ENCODE results near the gene NCAPD3. TPM values are rescaled to one million over a fixed set of nuclear protein-coding genes. Genes with fewer than 3 reads are reported as not detected.
"Not testable (repeated sequence)": the region's sequence is repeated elsewhere in the genome, so short reads cannot be mapped to it uniquely, and the experiment has no call there.

NCAPD3 gene
- total RNA-seq, 1 donor from 2014 or later, result 17.2 TPM

DNA sequence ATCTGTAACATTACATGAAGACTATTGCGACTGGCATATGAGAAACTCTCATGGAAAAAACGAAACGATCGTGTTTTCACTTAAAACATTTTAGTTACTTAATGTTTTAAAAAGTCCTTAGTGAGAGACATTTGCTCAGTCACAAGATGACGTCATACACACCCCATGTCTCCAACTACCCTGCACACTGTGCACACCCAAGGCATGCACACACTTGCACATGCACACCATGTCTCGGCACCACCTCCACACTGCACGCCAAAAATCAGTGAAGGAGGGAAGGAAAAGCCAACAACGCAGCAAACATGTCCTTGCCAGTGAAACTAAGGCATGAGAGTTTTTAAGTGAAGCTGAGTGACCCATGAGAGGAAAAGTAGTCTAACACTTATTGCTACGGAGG, 18.0 kb downstream of the NCAPD3 start:
- no peak for DNase-seq
- no peak overlapping the region for H3K27ac ChIP-seq (replicated peaks)
- H3K27me3 ChIP-seq (ENCODE audit: low read depth), result no peaks in the 10 kb centered on the region
- H3K9me3 ChIP-seq (replicated peaks), result no peaks in the 10 kb centered on the region
- TF ChIP-seq, protein P1, sequence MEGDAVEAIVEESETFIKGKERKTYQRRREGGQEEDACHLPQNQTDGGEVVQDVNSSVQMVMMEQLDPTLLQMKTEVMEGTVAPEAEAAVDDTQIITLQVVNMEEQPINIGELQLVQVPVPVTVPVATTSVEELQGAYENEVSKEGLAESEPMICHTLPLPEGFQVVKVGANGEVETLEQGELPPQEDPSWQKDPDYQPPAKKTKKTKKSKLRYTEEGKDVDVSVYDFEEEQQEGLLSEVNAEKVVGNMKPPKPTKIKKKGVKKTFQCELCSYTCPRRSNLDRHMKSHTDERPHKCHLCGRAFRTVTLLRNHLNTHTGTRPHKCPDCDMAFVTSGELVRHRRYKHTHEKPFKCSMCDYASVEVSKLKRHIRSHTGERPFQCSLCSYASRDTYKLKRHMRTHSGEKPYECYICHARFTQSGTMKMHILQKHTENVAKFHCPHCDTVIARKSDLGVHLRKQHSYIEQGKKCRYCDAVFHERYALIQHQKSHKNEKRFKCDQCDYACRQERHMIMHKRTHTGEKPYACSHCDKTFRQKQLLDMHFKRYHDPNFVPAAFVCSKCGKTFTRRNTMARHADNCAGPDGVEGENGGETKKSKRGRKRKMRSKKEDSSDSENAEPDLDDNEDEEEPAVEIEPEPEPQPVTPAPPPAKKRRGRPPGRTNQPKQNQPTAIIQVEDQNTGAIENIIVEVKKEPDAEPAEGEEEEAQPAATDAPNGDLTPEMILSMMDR (IDR thresholded peaks at IDR 0.05; ENCODE audit: borderline replicate concordance), result no peak
- intact Hi-C loops (cut with micrococcal nuclease), result no loop called here
- peaks cover 84% of the 10 kb centered on the region for H3K36me3 ChIP-seq
- no peaks in the 10 kb centered on the region for H3K4me1 ChIP-seq
- H3K4me3 ChIP-seq, result no peak overlapping the region

DNA sequence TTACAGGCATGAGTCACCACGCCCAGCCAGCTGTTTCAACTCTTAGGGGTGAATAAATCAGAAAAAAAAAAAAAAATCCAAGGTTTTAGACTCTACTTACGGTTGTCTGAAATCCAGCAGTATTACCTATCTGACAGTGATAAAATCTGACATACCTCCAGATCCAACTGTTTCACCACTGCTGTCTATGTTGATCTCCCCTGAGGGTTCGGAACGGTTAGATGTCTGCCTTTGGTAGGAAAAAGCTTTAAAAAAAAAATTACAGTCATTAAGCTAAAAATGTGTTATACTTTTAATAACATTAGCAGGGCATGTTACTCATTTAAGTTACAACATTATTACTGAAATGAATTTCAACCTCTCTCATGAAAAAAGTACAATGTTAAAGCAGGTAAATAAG, 21.1 kb downstream of the NCAPD3 start:
- Histone ChIP-seq H3K4me1 (no peaks in the 10 kb centered on the region), H3K9me3 (replicated peaks) (no peaks in the 10 kb centered on the region), H3K4me3 (no peak overlapping the region), H3K27me3 (ENCODE audit: low read depth) (no peaks in the 10 kb centered on the region), H3K36me3 (peaks cover 71% of the 10 kb centered on the region), H3K27ac (replicated peaks) (no peak overlapping the region)
- intact Hi-C loops (cut with micrococcal nuclease), result no loop called here
- DNase-seq, result no peak
- TF ChIP-seq, protein P1 (IDR thresholded peaks at IDR 0.05; ENCODE audit: borderline replicate concordance), result no peak

DNA sequence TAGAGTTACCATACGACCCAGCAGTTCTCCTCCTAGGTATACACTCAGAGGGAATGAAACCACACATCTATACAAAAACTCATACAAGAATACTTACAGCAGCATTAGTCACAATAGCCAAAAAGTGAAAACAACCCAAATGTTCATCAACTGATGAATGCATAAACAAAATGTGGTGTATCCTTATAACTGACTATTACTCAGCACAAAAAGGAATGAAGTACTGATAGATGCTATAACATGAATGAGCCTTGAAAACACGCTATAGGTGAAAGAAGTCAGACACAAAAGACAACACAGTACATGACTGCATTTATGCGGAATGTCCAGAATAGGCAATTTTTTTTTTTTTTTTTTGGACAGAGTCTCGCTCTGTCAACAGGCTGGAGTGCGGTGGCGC, 23.1 kb downstream of the NCAPD3 start:
- Histone ChIP-seq H3K4me3 (no peak overlapping the region), H3K27ac (replicated peaks) (no peak overlapping the region), H3K9me3 (replicated peaks) (no peaks in the 10 kb centered on the region), H3K36me3 (peaks cover 65% of the 10 kb centered on the region), H3K4me1 (no peaks in the 10 kb centered on the region), H3K27me3 (ENCODE audit: low read depth) (no peaks in the 10 kb centered on the region)
- no peak for DNase-seq
- TF ChIP-seq, protein P1 (IDR thresholded peaks at IDR 0.05; ENCODE audit: borderline replicate concordance), result no peak
- intact Hi-C loops (cut with micrococcal nuclease), result no loop called here

DNA sequence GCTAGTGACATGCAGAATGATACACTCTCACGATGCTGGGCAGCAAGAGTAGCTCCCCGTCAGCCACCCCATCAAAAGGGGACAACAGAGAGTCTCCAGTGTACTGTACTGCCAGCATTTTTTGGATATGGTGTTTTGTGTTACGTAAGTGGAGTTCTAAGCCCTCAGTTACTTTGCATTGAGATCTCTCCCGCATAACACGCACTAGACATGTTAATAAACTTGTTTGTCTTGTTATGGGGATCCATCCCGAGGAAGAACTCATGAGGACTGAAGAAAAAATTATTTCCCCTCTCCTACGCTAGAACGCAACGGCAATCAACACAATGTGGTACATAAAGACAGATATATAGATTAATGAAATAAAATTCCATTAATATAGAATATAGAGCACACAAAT, 24.2 kb downstream of the NCAPD3 start:
- TF ChIP-seq, protein P1 (IDR thresholded peaks at IDR 0.05; ENCODE audit: borderline replicate concordance), result no peak
- Histone ChIP-seq H3K4me3 (no peak overlapping the region), H3K36me3 (peaks cover 55% of the 10 kb centered on the region), H3K9me3 (replicated peaks) (no peaks in the 10 kb centered on the region), H3K27me3 (ENCODE audit: low read depth) (no peaks in the 10 kb centered on the region), H3K4me1 (no peaks in the 10 kb centered on the region), H3K27ac (replicated peaks) (no peak overlapping the region)
- DNase-seq, result no peak
- intact Hi-C loops (cut with micrococcal nuclease), result no loop called here

DNA sequence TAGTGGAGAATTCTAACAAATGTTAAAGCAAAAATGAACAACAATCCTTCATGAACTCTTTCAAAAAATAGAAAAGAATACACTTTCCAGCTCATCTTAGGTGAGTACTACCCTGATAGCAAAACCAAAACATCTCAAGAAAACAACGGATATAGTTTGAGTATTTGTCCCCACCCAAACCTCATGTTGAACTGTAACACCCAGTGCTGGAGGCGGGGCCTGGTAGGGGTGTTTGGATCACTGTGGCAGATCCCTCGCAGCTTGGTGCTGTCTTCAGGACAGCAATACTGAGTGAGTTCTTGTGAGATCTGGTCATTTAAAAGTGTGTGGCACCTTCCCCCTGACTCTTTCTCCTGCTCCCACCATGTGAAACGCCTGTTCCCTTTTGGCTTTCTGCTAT, 27.0 kb downstream of the NCAPD3 start:
- Histone ChIP-seq H3K4me1 (no peaks in the 10 kb centered on the region), H3K27me3 (ENCODE audit: low read depth) (no peaks in the 10 kb centered on the region), H3K9me3 (replicated peaks) (no peaks in the 10 kb centered on the region), H3K36me3 (peaks cover 54% of the 10 kb centered on the region), H3K27ac (replicated peaks) (no peak overlapping the region), H3K4me3 (no peak overlapping the region)
- TF ChIP-seq, protein P1 (IDR thresholded peaks at IDR 0.05; ENCODE audit: borderline replicate concordance), result no peak
- intact Hi-C loops (cut with micrococcal nuclease), result no loop called here
- DNase-seq, result no peak

DNA sequence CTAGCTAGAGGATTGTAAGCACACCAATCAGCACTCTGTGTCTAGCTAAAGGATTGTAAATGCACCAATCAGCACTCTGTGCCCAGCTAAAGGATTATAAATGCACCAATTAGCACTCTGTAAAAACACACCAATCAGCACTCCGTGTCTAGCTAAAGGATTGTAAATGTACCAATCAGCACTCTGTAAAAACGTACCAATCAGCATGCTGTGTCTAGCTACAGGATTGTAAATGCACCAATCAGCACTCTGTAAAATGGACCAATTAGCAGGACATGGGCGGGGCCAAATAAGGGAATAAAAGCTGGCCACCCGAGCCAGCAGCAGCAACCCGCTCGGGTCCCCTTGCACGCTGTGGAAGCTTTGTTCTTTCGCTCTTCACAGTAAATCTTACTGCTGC, 35.7 kb downstream of the NCAPD3 start:
- H3K36me3 ChIP-seq, result peaks cover 71% of the 10 kb centered on the region
- intact Hi-C loops (cut with micrococcal nuclease), result not testable (repeated sequence)

More for the DNA sequence above, 35.7 kb downstream of the NCAPD3 start:
- not testable (repeated sequence) for H3K4me3 ChIP-seq; H3K27me3 ChIP-seq (ENCODE audit: low read depth); H3K4me1 ChIP-seq; DNase-seq; H3K9me3 ChIP-seq (replicated peaks); H3K27ac ChIP-seq (replicated peaks)
